Body of pancreas (tissue), 4 donors: ENCODE results near the gene FCN1. TPM values are rescaled to one million over a fixed set of nuclear protein-coding genes. Genes with fewer than 3 reads are reported as not detected.

Experiments
- ATAC-seq: fragments of 150-250 bp; one replicate; pipeline ENCODE4 v1.9.1; 2016
- DNase-seq, 4 donors: peaks; one replicate each; pipeline ENCODE4 v3.0.0-alpha.2; 2019
- H3K27ac ChIP-seq, 4 donors: fragments of 200-600 bp; sonication (generic); 1 replicate in 3 of 4; 2 replicates in 1 of 4; pipeline versions ENCODE4 v1.5.1 to v1.6.1; 2016 to 2019; ENCODE audit warnings: mild to moderate bottlenecking in 1 of 4, mixed read lengths in 1 of 4, moderate library complexity in 1 of 4
- H3K27me3 ChIP-seq, 2 donors: fragments of 200-600 bp; sonication (generic); one replicate each; pipeline ENCODE4 v1.6.0; 2016; ENCODE audit warnings: mild to moderate bottlenecking in 1 of 2
- H3K36me3 ChIP-seq, 2 donors: fragments of 200-600 bp; sonication (generic); replicated peaks in 1 of 2; 2 replicates each; pipeline ENCODE4 v1.5.1; 2016; ENCODE audit warnings: low read depth in 2 of 2; ENCODE audit not compliant: insufficient read depth in 1 of 2
- H3K4me1 ChIP-seq: fragments of 200-600 bp; sonication (generic); one replicate; pipeline ENCODE4 v1.6.0; 2016
- H3K4me3 ChIP-seq, 2 donors: fragments of 200-600 bp; sonication (generic); 1 replicate in 1 of 2; 2 replicates in 1 of 2; pipeline ENCODE4 v1.5.1; 2016 to 2019
- H3K9me3 ChIP-seq, 3 donors: fragments of 200-600 bp; sonication (generic); 1 replicate in 2 of 3; 2 replicates in 1 of 3; pipeline ENCODE4 v1.5.1; 2016
- POLR2A ChIP-seq, 3 donors: fragments of 450-650 bp; IDR thresholded peaks; one replicate each; pipeline ENCODE4 v1.6.1; 2016; ENCODE audit warnings: antibody characterized with exemption in 3 of 3, mild to moderate bottlenecking in 2 of 3
- WGBS, 2 donors: methylation state at CpG; one replicate each; pipeline ENCODE4 v1.1.5; 2017; 5-methylcytosine and 5-hydroxymethylcytosine counted together
- intact Hi-C: fragments of 100-400 bp; cut with DNase I; formaldehyde crosslinking; loops from one replicate; pipeline ENCODE4 v1.15.1; 2023
- total RNA-seq, 2 donors: library from RNA; depleted of rRNA; stranded (reverse); fragments of >200 nt; gene quantifications; one replicate each; pipeline ENCODE4 v1.1.0, GENCODE V29; 2016
- TF ChIP-seq, protein P1 (sequence below), 7 experiments: fragments of 450-650 bp in 4 of 7; fragments of 200-600 bp in 3 of 7; sonication (generic) in 3 of 7; IDR thresholded peaks; one replicate each; pipeline ENCODE4 v1.5.1; 2016 to 2019; ENCODE audit warnings: antibody characterized with exemption in 7 of 7

The FCN1 gene
- total RNA-seq, 2 donors from 2014 or later = not detected

GRCh38 chr9:134928436-134929192 lies 10.9 kb upstream of the FCN1 start:
- 52 to 55% methylated on average over 13 to 15 of the region's 15 CpGs for WGBS, 2 donors
- H3K27ac ChIP-seq = no peak overlapping the region

DNA sequence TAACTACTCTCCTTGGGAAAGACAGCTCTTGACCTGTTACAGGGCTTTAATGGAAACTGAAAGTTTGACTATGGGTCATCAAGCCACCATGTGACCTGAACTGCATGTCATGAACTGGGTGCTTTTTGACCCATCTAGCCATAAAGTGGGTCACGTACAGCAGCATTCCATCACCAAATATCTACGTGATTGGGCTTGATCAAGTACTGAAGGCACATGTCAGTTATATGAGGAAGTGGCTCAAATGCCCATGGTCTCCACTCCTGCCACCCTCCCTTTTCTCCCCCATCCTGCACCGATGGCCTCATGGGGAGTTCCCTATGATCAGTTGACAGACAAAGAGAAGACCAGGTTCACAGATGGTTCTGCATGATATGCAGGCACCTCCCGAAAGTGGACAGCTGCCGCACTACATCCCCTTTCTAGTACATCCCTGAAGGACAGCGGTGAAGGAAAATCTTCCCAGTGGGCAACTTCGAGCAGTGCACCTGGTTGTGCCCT lies 7.3 kb upstream of the FCN1 start:
- H3K36me3 ChIP-seq = no peaks in the 10 kb centered on the region
- no peak overlapping the region for H3K27ac ChIP-seq
- TF ChIP-seq POLR2A (IDR thresholded peaks at IDR 0.05) = no peak
- TF ChIP-seq, protein P1, sequence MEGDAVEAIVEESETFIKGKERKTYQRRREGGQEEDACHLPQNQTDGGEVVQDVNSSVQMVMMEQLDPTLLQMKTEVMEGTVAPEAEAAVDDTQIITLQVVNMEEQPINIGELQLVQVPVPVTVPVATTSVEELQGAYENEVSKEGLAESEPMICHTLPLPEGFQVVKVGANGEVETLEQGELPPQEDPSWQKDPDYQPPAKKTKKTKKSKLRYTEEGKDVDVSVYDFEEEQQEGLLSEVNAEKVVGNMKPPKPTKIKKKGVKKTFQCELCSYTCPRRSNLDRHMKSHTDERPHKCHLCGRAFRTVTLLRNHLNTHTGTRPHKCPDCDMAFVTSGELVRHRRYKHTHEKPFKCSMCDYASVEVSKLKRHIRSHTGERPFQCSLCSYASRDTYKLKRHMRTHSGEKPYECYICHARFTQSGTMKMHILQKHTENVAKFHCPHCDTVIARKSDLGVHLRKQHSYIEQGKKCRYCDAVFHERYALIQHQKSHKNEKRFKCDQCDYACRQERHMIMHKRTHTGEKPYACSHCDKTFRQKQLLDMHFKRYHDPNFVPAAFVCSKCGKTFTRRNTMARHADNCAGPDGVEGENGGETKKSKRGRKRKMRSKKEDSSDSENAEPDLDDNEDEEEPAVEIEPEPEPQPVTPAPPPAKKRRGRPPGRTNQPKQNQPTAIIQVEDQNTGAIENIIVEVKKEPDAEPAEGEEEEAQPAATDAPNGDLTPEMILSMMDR (IDR thresholded peaks at IDR 0.05) = no peak
- no peak for ATAC-seq
- H3K4me3 ChIP-seq = no peak overlapping the region
- peak in 1 of 4 donors; percentile 7 for DNase-seq
- intact Hi-C loops = no loop called here
- H3K27me3 ChIP-seq = no peaks in the 10 kb centered on the region
- WGBS, 2 donors = 66 to 80% methylated on average over 7 of the region's 7 CpGs
- H3K9me3 ChIP-seq = no peaks in the 10 kb centered on the region
- no peaks in the 10 kb centered on the region for H3K4me1 ChIP-seq

More at GRCh38 chr9:134928436-134929192, 10.9 kb upstream of the FCN1 start:
- no peak for TF ChIP-seq POLR2A (IDR thresholded peaks at IDR 0.05)
- TF ChIP-seq, protein P1 (IDR thresholded peaks at IDR 0.05) = no peak
- peaks cover 0 to 4% of the 10 kb centered on the region in 2 donors for H3K27me3 ChIP-seq
- no peaks in the 10 kb centered on the region for H3K9me3 ChIP-seq
- intact Hi-C loops = no loop called here
- H3K4me3 ChIP-seq = no peak overlapping the region
- no peak for ATAC-seq
- no peak for DNase-seq
- no peaks in the 10 kb centered on the region for H3K4me1 ChIP-seq
- no peaks in the 10 kb centered on the region for H3K36me3 ChIP-seq

DNA sequence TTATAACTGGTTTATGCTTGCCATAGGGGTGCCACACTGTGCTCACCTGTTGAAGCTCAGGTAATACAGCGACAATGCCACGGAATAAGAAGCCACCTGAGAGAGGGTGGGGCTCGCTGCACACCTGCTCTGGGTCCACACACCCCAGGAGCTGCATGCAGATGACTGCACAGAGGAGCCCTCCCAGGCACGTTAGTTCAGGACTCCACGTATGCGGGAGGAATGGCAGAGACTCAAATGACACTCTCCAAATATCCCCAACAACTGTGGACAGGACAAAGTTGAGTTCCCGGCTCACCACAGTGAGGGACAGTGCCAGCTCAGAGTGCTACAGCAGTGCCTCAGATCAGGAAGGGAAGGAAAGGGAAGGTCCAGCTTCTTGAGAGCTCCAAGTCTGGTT lies 5.8 kb upstream of the FCN1 start:
- ATAC-seq = no peak
- Histone ChIP-seq H3K27ac (no peak overlapping the region), H3K27me3 (no peaks in the 10 kb centered on the region), H3K36me3 (no peaks in the 10 kb centered on the region), H3K4me1 (no peaks in the 10 kb centered on the region), H3K4me3 (no peak overlapping the region), H3K9me3 (peaks cover 0 to 3% (median 0%) of the 10 kb centered on the region in 3 donors)
- TF ChIP-seq POLR2A (IDR thresholded peaks at IDR 0.05) = no peak
- TF ChIP-seq, protein P1 (IDR thresholded peaks at IDR 0.05) = no peak
- intact Hi-C loops = no loop called here
- DNase-seq = no peak
- WGBS, 2 donors = 54 to 56% methylated on average over 2 to 7 of the region's 7 CpGs

GRCh38 chr9:134922932-134923240 lies 5.2 kb upstream of the FCN1 start:
- intact Hi-C loops = no loop called here
- WGBS, 2 donors = 68 to 75% methylated on average over 9 of the region's 9 CpGs
- Histone ChIP-seq H3K9me3 (peaks cover 0 to 3% (median 0%) of the 10 kb centered on the region in 3 donors), H3K27ac (no peak overlapping the region), H3K4me1 (no peaks in the 10 kb centered on the region), H3K36me3 (no peaks in the 10 kb centered on the region), H3K4me3 (no peak overlapping the region), H3K27me3 (no peaks in the 10 kb centered on the region)
- ATAC-seq = no peak
- DNase-seq = peak in 1 of 4 donors; percentile 40
- TF ChIP-seq, protein P1 (IDR thresholded peaks at IDR 0.05) = no peak
- TF ChIP-seq POLR2A (IDR thresholded peaks at IDR 0.05) = no peak
